Fibroblast of the conjunctiva (primary cell): ENCODE measurements around the gene HHATL.
"Not testable (repeated sequence)": the region's sequence is repeated elsewhere in the genome, so short reads cannot be mapped to it uniquely, and the experiment has no call there.

Experiments
- DNase-seq: peaks from one replicate; pipeline ENCODE4 v3.0.0-alpha.2; 2010; ENCODE audit warnings: low read depth

Gene HHATL

DNA sequence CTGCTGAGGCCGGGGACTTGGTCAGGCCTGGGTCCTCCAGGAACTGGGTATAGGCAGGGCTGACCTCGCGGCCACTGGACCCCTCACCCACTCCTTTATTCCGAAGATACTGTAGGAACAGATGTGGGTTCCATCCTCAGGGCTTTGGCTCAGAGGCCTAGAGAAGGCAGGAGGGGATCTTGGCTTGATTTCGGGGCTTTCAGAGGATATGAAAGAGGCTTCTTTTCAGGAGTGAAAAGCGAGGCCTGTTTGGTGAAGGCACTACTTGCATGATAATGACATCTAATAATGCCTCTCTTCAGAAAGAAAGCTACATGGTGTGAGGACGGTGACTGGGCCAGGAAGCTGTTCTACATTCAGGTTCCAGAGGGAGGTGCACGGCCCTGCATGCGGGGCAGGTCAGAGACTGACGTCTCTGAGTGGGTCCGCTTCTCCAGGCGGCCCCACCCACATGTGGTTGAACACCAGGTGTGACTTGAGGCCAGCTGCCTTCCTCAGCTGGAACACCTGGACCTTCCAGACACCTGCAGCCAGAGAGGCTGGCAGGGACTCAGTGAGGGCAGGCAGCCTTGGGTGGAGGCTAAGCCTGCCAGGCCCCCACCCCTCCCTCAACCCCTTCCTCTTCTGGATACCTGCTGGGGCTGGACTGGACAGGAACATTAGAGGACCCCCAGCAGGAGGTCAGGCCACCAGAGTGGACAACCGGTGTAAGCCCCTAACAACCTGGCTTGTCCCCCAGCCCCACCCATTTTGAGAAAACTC, 31.1 kb upstream of the HHATL start:
- DNase-seq: no peak

DNA sequence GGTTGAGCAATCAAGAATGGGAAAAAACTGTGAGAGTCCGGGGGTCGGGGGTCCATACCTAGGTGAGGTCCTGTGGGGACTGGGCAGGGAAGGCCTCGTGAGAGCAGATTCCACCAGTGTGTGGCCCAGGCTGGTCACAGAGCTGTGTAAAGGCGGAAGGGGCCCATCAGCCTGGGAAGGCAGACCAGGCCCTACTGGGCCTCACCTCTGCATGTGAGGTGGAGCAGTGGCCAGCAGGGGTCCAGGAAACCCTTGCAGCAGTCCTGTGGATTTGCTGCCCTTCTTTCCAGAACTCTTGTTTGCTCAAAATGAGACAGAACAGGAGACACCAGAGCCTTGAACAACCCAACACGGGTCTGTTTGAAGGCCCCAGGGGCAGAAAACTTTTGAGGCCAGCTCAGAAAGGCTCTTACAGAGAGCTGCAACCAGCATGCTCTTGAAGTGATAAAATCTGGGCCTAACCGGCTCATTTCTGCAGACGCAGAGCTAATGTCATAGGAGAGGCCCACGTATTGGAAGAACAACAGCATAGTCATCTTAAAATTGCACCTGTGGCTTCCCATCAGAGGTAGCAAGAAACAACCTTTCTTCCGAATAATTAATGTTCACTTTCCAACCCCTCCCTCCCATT, 30.3 kb upstream of the HHATL start:
- no peak for DNase-seq

DNA sequence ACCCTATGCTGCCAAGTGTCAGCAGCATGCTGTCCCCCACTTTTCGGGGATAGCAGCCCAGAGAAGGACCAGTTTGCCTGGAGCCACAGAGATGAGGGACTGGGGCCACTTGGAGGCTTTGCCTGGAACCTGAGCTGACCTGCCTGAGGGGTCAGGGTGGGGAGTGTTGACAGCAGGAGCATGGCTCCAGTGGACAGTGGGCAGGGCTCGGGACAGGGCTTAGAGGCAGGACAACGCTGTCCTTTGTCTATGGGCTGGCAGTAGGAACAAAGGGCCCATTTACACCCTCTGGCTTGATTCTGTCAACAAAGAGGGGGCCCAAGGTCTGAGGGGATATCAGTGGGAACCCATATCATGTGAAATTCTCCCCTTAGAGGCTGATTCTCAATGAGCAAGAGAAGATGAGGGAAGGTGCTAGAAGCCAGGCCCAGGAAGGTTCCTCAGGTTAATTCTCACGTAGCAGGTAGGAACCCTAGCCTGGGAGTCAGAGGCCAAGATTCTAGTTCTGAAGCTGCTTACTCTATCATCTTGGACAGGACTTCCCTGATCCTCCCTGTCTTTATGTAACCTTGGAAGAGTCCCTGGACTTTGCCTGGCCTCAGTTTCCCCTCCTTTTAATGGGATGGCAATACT, 29.7 kb upstream of the HHATL start:
- DNase-seq: no peak

DNA sequence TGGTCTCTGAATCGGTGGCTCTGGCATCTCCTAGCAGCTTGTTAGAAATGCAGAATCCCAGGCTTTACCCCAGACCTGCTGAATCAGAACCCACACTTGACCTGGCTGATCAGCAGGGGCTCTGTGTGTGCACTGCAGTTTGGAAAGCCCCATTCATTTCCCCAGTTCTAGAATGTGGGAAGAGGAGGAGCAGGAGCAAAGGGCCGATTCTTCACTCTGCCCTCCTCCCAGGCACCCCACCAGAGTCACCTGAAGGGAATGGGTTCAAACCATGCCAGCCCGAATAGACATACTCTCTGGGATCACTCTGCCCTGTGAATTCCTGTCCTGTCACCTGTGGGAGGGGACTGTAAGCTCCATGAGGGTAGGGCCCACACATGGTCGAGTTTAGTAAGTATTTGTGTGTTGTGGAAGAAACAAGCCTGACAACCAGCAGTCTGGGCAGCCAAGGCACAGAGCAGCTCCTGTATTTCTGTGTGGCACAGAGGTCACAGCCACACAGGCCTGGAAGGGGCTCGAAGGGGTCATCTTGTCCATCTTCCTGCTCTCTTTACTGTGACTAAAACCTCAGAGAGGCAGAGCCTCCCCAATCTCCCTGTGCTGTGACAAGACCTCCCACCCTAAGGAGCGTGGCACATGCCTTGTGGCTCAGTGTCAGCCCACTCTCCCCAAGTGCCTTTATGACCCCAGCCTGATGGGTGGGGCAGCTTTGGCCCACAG, 29.0 kb upstream of the HHATL start:
- no peak for DNase-seq

DNA sequence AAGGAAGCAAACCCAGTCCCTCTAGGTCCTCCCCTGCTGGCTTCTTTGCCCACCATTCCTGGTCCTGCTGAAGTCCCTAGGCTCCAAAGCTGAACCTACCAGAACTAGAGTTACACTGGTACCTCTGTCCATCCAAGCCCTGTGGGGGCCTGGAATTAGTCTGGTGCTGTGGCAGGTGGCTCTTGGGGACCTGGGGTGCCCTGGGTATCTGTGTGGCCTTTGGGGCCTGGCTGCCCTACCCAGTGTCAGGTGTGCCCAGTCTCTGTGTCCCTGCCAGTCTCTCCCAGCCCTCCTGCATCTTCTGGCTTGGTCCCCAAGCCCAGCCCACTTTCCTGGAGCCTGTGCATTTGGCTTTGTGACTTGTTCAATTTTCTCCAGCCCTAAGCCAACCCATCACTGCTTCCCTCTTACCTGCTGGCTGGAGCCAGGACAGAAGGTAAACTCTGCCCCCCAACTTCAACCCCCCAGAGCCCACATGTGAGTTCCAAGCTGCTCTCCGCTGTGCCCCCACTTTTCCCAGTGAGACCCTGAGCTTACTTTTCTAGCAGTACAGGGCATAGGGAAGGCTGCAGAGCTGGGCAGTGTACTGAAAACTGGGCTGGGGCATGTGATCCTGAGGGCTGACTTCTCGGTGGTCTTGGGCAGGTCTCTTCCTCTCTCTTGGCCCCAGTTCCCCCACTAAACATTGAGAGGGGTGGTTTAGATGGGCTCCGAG, 28.3 kb upstream of the HHATL start:
- no peak for DNase-seq

DNA sequence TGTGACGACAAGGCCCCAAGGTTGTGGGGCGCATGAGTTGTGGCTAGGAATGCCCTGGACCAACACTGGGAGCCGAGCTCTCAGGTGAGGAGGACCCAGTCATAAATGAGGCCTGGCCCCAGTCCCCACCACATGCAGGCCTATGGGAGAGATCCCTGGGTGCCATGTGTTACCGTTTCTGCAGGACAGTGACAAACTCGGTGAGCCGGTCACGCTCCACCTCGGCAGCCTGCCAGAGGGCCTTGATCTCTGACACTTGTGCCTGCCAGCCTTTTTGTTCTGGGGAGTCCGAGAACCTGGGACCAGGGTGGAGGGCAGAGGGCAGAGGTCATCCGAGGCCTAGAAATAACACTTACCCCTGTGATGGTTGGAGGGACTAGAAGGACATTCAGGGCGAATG, 27.7 kb upstream of the HHATL start:
- DNase-seq: no peak

DNA sequence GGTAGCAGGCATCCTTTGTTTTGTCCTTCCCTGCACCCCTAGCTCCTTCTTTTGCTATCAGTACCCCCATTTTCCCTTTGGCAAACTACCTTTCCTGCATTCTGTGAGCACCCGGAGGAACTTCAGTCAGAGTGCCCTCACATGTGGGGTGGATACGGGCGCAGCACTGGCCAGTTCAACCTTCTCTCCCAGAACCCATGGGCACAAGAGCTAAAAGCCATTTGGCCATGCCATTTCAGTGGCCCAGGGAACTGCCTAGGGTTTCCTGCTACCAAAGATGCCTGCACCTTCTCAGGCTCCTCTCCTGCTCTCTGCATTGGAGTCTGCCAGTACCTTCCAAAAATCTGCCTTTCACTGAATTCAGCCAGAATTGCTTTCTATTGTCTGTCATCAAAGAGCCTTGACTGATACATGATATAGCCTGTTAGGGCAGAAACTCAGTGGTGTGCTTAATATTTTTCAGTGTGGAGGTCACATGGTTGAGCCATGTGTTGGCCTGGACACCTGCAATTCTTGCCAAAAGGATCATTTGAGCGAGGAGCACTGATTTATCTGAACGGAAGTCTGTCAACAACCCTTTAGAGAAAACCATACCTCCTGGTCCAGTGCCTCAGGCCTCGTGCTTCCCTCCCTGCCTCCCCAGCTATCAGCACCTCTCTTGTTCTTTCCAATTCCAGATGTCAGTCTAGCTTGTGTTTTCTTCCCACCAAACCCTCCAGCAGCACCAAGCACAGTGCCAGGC, 27.0 kb upstream of the HHATL start:
- no peak for DNase-seq

DNA sequence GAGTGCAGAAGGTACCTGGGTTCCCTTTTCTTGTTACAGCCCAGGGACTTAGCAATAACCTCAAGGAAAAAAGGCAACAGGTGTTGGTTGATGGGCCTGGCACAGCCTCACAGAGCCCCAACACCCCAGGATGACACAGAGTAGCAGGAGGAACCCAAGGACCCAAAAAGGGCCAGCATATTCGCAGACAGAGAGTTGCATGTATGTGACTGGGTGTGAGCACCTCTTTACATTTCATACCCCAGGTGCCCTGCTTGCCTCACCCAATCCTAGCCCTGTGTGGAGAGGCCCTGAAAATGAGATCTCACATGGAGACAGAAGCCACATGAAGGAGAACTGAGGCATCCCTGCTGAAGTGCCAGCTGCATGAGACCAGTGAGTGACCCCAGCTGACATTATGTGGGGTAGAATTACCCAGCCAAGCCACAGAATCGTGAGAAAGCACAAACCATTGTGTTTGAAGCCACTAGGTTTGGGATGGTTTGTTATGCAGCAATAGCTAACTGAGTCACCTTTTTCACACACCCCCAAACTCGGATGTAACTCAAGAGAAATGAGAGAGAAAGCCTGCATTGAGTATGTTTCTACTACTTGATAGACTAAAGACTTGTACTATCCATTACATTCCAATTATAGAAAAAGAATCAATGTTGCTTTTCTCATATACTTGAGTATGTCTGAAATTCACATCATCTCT, 26.2 kb upstream of the HHATL start:
- DNase-seq: no peak

DNA sequence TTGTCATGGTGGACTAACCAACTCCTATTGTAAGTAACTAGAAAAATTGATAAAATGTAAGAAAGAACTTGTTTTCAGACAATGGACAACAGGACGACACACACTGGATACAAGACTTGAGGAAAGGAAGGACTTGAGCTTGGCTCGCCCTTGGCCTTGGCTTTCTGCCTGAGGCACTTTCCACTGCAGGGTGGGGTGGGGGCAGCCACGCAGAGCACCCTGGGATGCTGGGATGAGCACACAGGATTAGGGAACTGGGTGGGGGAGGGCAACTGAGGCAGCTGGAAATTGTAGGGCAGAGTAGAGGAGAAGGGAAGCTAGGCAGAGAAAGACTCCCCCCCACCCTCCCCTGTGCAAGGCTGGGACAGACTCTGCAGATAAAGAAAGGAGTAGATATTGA, 25.5 kb upstream of the HHATL start:
- no peak for DNase-seq

DNA sequence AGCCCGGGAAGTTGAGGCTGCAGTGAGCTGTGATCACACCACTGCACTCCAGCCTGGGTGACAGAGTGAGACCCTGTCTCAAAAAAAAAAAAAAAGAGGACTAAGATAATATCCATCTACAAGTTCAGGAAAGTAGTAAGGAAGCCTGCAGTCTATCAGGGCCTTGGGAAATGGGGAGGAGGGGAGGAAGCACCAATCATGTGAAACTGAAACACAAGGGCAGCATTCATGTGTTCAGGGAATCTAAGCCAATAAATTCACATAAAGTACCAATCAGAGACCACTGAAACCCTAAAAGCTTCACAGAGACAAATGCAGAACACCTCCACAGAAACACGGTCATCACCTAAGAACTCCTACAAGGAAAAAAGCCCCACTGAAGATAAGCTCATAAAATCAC, 22.9 kb upstream of the HHATL start:
- DNase-seq: no peak

DNA sequence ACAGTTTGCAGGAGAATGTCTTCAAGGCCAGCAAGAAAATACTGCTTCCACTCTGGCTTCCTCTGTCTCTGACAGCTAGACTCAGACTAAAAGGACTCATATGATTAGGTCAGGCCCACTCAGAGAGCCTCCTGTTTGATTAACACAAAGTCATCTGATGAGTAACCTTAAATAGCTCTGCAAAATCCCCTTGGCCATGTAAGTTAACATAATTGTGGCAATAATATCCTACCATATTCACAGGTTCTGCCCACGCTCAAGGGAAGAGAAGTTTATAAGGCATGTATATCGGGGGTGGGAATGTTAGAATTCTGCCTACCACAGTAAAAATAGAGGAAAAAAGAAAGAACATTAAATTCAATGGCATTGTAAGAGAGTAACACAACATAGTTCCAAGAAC, 20.6 kb upstream of the HHATL start:
- DNase-seq: no peak

DNA sequence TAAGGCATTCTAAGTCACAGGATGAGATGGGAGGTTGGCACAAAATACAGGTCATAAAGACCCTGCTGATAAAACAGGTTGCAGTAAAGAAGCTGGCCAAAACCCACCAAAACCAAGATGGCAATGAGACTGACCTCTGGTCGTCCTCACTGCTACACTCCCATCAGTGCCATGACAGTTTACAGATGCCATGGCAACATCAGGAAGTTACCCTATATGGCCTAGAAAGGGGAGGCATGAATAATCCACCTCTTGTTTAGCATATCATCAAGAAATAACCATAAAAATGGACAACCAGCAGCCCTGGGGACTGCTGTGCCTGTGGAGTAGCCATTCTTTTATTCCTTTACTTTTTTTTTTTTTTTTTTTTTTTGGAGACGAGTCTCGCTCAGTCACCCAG, 19.8 kb upstream of the HHATL start:
- DNase-seq: not testable (repeated sequence)

DNA sequence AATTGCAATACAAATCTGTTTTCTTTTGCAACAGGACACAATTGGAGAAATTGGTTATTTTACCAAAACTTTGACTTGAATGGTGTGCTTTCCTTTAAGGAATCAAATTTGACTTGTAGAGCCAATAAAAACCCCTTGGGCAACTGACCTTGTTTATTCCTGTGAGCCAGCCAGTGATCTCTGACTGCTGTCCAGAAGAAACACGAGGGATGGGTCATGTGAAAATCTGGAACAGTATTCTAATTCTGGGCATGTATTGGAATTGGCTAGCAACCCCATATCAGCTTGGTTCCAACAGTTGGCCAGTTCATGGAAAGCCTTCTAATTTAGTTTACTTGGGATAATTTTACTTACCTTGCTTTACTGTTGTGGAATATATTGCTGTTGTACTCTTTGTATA, 19.1 kb upstream of the HHATL start:
- DNase-seq: no peak

DNA sequence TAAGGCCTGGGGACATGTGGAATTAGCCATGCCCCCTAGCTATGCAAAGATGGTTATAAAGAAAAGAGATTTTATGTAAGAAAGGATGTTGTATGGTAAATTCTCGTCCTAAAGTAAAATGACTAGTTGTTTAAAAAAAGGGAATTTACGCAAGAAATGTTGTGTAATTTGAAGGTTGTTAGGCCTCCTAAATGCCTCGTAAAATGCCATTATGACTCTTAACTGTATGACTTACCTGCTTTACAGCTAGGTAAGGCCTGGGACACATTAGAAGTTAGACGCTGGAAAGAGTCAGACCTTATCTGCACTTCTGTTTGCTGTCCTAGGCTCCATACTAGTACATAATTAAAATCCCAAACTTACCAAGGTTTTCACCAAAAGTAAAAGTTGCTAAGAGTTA, 17.5 kb upstream of the HHATL start:
- no peak for DNase-seq

DNA sequence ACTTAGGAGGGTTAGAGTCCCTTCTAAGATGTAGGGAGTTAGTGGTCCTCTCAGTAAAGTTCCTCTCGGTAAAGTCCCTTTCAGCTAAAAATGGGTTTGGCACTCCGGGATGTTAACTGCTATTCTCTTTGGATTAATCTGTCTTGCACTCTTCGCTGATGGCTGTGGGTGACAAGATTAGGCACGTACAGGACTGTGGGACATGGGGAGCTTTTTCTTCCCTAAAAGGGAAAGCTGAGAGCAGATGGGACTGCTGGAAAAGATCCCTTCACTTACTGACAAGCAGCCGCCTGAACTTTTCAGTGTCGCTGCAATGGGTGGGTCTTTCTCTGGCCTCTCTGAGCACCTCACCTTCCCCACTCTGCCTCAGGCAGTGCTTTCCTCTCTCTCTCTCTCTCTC, 16.4 kb upstream of the HHATL start:
- no peak for DNase-seq

DNA sequence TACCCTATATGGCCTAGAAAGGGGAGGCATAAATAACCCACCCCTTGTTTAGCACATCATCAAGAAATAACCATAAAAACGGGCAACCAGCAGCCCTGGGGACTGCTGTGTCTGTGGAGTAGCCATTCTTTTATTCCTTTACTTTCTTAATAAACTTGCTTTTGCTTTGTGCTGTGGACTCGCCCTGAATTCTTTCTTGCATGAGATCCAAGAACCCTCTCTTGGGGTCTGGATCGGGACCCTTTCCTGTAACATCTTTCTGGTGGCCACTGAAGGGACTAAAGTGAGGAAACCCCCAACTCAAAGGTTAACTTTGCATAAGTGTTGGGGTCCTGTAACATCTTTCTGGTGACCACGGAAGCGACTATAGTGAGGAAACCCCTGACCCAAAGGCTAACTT, 15.7 kb upstream of the HHATL start:
- DNase-seq: no peak

DNA sequence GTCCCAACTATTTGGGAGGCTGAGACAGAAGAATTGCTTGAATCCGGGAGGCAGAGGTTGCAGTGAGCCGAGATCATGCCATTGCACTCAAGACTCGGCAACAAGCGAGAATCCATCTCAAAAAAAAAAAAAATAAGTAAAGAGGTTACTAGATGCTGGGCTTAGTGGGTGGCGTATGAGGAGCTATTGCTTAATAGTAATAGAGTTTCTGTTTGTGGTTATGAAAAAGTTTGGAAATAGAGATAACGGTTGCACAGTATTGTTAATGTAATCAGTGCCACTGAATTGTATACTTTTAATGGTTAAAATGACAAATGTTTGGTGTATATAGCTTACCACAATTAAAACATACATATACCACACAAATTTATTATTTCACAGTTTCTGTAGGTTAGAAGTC, 14.7 kb upstream of the HHATL start:
- no peak for DNase-seq

DNA sequence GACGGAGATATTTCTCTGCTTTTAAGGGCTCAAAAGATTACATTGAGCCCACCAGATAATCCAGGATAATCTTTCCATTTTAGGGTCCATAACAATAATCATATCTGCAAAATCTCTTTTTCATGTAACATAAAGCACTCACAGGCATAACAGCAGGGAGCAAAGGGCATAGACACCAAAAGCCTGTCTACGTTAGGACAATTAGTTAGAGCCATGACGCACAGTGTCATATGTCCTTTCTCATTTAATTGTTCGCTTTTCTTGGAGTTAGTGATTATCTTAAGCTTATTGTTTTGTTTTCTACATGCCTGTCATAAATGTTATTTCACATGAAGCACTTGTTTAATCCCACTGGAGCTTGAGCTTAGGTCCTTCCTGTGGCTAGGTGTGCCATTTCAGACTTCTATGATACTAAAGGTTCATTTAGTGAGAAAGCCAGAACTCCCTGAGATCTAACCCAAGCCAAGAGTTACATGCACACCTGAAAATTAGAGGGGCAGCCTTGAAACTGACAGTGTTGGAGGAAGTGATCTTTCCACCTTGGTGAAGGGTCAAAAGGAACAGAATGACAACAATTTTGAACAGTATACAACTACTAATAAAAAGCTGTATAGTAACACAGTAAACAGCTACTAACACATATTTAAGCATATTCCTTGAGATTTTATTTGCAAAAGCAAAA, 11.7 kb upstream of the HHATL start:
- DNase-seq: no peak

DNA sequence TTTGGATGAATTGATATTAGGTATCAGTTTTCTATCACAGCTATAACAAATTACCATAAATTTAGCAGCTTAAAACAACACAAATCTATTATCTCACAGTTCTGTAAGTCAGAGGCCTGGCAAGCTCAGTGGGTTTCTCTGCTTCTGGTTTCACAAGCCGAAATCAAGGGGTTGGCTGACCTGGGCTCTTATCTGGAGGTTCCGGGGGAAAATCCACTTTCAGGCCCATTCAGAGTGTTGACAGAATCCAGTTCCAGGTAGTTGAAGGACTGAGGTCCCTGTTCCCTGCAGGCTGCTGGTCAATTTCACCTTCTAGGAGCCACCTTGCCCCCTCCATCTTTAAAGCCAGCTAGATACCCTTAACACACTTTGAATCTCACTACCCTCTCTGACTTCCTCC, 11.1 kb upstream of the HHATL start:
- no peak for DNase-seq

DNA sequence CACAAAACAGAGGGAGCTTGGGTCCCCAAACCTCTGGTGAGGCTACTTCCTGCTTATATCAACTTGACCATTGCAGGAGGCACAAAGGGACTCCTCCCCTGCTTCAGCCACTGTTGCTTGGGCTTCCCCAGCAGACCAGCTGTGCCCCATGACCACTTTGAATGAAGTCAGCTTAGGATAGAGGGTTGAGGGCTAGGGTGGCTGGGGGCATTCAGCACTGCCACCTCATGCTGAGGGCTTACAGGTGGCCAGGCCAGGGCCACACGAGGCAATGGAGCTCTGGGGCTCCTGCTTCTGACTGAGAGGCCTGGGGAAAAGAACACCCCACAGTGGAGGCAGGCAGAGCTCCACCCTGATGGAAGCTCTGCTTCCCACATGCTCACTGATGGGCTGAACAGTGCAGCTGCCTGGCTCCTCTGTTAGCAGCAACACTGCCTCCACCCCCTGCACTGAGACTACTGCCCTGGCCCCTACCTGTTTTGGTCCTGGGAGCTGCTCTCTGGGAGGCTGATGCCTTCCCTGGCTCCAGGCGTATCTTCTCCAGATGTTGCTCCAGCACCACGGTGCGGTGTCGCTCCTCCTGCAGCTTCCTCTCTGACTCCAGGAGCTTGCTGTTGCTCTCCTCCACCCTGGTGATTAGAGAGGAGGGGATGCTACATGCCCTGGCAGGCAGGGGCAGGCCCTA, 10.2 kb upstream of the HHATL start:
- no peak for DNase-seq
